Measurements from ENCODE around the gene ANTXR2.
A peak's percentile ranks its signal among the peaks of the same experiment; 100 is the strongest.

The ANTXR2 gene

GRCh38 chr4:79856196-79856595 is 216.8 kb downstream of the ANTXR2 start:
- no peak for DNase-seq (ENCODE audit: extremely low read depth, low read depth)
- no peak for TF ChIP-seq CTCF (IDR thresholded peaks at IDR 0.05; ENCODE audit: low read depth, low read length)

GRCh38 chr4:79854856-79855502 is 218.1 kb downstream of the ANTXR2 start:
- DNase-seq (ENCODE audit: extremely low read depth, low read depth) = no peak
- no peak for TF ChIP-seq CTCF (IDR thresholded peaks at IDR 0.05; ENCODE audit: low read depth, low read length)

GRCh38 chr4:79852305-79852730 is 220.7 kb downstream of the ANTXR2 start:
- peak; percentile 72 for DNase-seq (ENCODE audit: extremely low read depth, low read depth)
- no peak for TF ChIP-seq CTCF (IDR thresholded peaks at IDR 0.05; ENCODE audit: low read depth, low read length)

- DNase-seq (ENCODE audit: extremely low read depth, low read depth) = no peak
- no peak for TF ChIP-seq CTCF (IDR thresholded peaks at IDR 0.05; ENCODE audit: low read depth, low read length)
Measured at GRCh38 chr4:79851625-79852304, 221.3 kb downstream of the ANTXR2 start.
